EL (cell line): ENCODE results near the gene IL12RB1.

Experiments used
- DNase-seq: peaks from one replicate; pipeline ENCODE4 v3.0.0-alpha.2; 2016

IL12RB1 gene

DNA sequence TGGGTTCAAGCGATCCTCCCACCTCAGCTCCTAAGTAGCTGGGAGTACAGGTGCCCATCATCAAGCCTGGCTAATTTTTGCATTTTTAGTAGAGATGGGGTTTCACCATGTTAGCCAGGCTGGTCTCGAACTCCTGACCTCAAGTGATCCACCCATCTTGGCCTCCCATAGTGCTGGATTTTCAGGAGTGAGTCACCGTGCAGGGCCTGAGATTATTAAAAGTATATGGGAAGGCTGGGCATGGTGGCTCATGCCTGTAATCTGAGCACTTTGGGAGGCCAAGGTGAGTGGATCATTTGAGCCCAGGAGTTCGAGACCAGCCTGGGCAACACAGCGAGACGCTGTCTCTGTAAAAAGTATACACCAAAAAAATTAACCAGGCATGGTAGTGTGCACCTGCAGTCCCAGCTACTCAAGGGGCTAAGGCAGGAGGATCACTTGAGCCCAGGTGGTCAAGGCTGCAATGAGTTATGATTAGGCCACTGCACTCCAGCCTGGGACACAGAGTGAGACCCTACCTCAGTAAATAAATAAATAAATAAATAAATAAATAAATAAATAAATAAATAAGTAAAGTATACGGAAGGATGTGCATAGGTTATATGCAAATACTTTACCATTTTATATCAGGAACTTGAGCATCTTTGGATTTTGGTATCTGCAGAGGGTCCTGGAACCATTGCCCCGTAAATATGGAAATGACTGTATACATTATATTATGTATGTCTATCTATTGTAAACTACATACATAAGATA, 854 bp downstream of the IL12RB1 start:
- no peak for DNase-seq

DNA sequence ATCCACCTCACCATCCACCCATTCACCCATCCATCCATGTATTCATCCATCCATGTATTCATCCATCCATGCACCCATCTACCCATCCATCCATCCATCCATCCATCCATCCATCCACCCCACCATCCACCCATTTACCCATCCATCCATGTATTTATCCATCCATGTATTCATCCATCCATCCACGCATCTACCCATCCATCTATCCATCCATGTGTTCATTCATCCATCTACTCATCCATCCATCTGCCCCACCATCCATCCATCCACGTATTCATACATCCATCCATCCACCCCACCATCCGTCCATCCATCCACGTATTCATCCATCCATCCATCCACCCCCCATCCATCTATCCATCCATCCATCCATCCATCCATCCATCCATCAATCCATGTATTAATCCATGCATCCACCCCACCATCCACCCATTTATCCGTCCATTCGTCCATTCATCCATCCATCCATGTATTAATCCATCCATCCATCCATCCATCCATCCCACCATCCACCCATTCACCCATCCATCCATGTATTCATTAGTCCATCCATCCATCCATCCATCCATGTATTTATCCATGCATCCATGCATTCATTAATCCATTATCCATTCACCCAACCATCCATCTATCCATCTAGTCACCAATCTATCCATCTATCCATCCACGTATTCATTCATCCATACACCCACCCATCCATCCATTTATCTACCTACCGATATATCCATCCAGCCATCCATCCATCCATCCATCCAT, 2.6 kb downstream of the IL12RB1 start:
- DNase-seq: no peak

DNA sequence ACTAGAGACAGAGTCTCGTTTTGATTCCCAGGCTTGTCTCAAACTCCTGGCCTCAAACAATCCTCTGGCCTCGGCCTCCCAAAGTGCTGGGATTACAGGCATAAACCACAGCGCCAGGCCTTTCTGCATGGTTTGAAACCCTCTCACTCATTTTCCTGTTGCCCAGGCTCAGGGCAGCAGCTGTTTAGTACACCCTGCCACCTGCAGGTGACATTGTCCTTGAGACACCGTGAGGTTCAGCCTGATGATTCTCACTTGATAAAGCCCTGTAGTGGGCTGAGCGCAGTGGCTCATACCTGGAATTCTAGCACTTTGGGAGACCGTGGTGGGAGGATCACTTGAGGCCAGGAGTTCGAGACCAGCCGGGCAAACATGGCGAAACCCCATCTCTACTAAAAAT, 12.5 kb downstream of the IL12RB1 start:
- no peak for DNase-seq

DNA sequence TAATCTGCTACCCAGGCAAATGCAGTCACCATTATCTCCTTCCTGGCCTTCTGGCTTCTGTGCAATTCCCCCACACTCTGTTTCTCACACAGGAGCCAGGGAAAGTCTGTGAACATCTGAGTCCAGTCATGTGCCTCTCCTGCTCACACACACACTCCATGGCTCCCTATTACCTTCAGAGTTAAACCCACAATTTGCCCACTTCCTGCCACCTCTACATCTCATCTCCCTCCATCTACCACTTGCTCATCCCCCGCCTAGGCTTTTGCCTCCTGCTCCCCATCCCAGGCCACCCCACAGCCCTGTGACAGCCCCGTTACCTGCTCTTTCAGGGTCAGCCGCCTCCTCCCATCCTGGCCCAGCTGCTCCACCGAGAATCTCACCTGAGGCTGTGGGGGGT, 13.5 kb downstream of the IL12RB1 start:
- no peak for DNase-seq

DNA sequence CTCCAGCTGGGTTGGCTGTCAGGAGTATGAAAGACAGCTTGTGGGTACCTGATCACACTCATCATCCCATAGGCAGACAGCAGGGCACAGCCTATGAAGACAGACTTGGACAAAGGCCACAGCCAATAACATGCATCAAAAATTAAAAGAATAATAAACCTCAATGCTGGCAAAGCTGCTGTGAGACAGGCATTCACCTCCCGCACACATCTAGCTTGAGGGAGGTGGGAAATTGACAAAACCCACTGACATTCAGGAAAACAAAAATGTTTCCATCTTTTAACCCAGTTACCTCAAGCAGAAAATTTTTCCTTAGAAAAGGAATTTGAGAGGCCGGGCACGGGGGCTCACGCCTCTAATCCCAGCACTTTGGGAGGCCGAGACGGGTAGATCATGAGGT, 14.4 kb downstream of the IL12RB1 start:
- DNase-seq: no peak

DNA sequence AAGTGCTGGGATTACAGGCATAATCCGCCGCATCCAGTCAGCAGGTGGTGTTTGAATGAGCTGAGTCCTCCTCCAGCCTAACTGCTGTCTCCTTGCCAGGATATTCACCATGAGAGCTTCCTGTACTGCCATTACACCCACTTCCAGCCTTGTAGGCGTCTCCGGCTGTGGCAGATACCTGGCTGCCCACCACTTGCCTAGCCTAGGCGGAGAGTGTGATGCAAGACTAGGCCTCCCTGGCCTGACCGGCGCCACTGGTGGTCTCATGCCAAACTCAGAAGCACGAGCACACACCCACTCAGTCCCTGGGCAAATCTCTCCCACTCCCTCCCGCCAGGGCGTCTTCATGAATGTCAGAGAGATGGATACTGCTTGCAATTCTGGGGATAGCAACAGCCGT, 16.6 kb downstream of the IL12RB1 start:
- DNase-seq: no peak

DNA sequence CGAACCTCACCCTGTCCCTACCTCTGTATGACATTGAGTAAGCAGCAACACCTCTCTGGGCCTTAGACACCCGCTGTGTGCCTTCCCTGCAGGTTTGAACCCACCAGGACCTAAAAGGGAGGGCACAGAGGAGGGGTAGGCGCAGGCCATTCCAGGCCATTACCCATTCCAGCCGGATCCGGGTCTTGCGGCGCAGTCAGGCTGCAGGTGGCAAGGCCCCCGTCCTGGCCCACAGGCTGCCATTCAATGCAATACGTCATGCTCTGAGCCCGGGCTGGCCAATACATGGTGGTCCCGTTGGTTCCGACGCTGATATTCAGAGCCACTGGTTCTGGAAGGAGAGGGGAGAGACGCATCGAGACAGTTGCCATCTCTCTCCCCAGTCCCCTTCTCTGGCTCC, 17.4 kb downstream of the IL12RB1 start:
- DNase-seq: no peak

DNA sequence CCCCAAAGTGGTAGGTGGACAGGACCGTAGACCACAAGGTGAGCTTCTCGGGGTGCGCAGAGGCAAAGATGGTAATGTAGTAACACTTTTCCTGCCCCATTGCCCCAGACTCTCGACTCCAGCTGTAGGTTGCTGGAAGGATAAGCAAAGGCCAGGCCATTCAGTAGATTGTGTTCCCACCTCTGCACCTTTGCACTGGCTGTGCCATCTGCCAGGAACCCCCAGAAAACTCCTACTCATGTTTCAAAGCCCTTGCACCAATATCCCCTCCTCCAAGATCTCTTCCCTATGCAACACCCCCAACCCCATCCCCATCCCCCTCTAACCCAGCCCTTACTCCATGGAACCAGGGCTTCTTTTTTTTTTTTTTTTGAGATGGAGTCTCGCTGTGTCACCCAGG, 18.3 kb downstream of the IL12RB1 start:
- no peak for DNase-seq

DNA sequence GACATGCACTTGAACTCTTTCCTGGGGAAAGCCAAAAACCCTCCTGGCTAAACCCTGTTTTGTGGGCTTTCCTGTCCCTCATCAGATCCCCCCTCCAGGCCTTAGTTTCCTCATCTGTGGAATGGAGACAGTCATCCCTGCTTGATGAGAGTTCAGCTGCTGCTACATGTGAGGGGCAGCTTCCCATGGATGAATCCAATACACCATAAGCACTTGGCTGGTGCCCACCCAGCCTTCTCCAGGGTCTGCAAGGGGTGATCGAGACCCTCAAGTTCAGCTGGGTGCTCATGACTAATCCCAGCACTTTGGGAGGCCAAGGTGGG, 21.6 kb downstream of the IL12RB1 start:
- DNase-seq: no peak

DNA sequence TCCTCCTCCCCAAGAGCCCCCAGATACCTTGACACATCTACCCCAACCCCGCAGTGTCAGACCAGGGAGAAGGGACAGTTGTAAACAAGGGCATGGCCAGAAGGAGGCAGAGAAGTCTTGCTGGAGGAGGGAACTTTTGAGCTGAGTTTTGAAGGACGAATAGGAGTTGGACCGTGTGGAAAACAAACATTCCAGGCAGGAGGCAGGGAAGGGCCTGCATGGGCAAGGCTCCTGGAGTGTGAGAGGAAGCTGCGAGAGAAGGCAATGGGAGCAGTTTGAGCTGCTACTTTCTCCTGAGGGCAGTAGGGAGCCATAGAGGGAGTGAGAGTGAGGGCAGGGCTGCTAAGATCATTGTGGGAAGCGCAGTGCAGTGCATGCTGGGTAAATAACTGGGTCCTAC, 23.3 kb downstream of the IL12RB1 start:
- peak; percentile 23 for DNase-seq

DNA sequence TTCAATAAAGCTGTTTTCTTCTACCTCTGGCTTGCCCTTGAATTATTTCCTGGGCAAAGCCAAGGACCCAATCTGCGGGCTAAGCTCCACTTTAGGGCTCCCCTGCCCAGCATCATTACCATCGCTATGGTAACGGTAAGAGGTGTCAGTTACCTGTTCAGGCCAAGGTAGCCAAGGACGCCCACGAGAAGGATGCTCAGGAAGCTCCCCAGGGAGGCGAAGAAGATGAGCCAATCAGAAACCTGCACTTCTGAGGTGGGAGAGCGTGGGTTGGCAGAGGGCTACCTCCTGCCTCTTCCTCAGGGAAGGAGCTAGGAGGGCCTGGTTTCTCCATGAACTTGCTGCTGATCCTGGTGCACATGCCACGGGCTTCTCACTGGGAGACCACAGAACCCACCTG, 24.7 kb downstream of the IL12RB1 start:
- DNase-seq: no peak

DNA sequence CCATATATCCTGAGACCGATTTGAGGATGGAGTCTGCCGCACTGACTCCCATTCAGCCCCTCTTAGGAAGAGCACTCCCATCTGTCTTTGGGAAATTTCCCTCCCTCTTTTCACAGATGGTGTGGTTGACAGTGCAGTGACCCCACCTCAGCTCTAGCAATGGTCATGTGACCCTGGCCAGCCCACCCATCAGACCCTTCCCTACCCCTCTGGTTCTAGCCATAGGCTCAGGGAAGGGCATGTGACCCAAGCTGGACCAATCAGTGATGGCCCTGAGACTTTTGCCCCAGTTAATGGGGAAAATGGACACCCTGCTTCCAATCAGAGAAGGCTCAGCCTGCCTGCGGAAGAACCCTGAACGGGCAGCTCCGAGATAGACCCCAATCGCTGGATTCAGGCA, 26.3 kb downstream of the IL12RB1 start:
- no peak for DNase-seq

DNA sequence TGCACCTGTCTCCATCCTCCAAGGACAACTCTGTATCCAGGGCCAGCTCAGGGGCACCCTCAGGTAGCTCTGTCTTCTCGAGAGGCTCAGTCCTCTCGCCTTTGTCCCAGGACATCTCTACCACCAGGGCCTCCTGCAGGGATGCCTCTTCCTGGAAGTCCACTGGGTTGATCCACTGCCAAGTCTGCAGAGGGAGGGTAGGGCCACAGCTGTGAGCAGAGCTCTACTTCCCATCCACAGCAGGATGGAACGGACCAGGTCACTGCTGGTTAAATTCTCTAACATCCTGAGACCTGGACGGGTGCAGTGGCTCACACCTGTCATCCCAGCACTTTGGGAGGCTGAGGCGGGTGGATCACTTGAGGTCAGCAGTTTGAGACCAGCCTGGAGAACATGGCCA, 26.8 kb downstream of the IL12RB1 start:
- no peak for DNase-seq

DNA sequence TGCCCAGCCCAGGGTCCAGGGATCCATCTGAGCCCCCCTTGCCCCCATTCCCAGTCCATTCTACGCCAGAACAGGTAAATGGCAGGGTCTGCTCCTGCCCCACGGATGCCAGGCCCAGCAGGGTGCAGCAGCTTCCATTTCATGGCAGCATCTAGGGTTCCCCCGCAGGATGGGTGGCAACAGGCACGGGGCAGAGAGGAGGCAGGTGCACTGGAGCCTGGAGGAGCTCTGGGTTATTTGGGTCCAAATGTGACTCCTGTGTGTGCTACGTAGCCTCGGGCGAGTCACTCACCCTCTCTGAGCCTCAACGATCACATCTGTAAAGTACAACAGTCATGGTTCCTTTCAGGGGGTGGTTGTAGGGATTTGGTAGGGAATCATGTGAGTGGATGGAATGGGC, 27.4 kb downstream of the IL12RB1 start:
- no peak for DNase-seq

DNA sequence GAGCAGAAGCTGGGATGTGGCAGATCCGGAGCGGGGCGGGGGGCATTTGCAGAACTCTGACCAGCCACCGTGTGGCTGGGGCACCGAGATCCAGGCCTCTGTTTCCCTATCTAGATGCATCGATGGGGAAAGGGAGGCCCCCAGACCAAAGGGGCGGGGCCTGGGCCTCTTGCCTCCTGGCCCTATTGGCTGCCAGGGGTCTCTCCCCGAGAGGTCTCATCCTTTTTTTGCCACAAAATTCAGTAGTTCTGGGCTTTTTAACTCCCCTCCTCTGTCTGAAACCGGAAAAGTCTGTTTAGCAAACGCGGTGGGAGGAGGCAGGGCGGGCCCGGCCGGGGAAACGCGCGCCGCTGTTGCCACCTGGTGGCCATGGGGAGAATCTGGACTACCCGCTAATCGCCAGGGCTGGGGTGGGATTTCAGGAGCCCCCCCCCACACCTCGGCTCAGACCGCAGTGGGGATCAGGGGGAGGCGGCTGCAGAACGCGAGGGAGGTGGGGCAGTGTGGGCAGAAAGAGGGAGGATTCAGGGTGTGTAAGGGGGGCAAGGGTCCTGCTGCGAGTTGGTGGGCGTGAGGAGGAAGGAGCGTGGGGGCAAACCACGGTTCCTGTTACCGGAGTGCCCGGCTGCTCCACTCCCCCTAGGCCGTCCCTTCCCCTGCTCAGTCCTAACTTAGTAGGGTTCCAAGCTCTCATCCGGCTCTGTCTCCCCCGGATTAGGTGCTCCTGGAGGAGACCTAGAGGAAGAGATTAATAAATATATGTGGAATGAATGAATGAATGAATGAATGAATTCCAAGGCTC, 28.3 kb downstream of the IL12RB1 start:
- DNase-seq: peak; percentile 73

DNA sequence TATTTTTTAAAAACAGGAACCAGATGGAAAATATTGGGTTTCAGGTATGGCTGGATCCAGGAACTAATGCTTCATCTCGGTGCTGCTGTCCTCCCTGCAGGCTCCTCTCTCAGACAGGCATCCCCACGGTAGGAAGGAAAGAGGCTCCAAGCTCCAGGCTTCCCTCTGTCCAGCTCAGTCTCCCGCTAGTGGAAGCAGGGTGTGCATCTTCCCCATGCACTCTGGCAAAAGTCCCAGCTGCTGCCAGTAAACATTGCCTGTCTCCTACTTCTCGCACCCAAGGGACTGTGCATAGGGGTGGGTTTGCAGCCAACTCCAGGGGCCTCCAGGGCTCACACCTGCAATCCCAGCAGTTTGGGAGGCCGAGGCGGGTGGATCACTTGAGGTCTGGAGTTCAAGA, 29.2 kb downstream of the IL12RB1 start:
- no peak for DNase-seq

DNA sequence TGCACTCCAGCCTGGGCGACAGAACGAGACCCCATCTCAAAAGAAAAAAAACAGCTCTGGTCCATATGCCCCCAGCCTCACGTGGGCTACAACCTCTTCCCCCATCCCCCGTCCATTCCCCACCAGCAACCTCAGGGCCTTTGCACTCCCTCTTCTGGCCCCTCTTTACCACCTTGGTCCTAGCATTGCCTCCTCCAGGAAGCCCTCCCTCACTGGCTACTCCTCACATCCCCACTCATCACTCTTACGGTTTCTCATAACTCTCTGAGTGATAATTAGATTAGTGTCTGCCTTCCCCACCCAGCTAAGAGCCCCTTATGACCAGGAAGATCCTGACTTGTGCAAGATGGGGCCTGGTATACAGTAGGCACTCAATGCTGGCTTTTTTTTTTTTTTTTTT, 30.8 kb downstream of the IL12RB1 start:
- no peak for DNase-seq

DNA sequence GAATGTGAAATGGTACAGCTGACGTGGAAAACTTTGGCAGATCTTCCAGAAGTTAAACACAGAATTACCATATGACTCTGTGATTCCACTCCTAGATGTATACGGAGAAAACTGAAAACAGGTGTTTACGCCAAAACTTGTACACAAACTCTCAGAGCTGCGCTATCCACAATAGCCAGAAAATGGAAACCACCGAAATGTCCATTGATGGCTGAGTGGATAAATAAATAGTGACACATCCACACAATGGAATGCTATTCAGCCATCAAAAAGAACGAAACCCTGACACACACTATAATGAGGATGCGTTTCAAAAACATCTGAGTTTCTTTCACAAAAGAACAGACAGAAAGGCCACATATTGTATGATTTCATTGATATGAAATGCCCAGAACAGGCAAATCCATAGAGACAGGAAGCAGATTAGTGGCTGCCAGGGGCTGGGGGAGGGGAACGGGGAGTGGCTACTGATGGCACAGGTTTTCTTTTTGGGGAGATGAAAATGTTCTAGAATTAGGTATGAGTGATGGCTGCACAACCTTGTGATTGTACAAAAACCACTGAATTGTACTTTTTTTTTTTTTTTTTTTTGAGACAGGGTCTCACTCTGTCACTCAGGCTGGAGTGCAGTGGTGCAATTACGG, 33.0 kb downstream of the IL12RB1 start:
- DNase-seq: peak; percentile 54

DNA sequence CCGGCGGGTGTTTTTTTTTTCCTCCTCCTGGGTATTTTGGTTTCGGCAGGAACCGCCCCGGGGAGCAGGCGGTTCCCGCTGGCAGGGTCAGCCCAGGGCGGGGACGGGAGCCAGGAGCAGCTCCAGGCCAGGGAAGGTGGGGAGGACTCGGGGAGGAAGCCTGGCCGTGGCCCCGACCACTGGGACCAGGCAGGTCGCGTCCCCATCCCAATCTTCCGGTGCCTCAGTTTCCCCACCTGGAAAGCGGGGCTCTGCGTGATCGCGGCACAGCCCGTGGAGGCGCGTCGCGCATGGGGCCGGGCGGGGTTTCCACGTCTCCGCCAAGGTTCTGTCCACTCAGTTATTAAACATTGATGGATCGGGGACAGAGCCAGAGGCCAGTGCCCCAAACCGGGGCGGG, 34.8 kb downstream of the IL12RB1 start:
- DNase-seq: no peak

DNA sequence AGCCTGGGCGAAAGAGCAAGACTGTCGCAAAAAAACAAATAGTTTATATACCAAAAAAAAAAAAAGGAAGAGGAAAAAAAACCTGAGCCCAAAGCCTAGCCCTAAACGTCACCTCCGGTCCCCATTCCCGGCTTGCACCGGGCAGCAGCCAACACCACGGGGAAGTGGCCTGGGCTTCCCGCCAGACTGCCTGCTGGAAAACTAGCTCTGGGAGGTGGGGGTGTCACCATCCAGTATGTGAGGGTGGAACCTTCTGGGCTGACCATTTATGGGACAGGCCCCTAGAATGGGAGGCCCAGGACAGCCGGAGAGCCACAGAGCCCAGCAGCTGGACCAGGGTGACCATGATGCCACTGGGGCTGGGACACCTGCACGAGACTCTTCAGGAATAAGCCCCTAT, 37.3 kb downstream of the IL12RB1 start:
- DNase-seq: peak; percentile 14

DNA sequence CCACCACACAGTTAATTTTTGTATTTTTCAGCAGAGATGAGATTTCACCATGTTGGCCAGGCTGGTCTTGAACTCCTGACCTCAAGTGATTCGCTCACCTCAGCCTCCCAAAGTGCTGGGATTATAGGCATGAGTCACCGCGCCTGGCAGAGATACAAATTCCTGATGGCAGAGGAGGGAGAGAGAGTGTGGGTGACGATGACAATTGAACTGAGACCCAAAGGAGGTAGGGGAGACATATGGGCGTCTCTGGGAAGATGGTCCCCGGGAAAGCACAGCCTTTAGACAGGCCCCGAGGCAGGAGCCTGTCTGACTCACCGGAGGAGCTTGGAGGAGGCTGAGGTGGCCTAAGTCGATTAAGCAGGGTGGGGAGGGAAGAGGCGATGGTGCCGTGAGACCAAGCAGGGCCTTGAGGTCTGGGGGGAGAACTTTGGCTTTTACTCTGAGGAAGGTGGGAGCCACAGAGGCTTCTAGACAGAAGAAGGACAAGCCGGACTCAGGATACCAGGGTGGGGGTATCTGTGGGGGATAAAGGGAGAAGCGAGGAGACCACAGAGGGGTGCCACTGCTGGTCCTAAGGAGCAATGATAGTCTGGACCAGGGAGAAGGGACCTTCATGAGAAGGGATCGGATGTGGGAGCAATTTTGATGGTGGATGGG, 40.5 kb downstream of the IL12RB1 start:
- DNase-seq: peak; percentile 97

DNA sequence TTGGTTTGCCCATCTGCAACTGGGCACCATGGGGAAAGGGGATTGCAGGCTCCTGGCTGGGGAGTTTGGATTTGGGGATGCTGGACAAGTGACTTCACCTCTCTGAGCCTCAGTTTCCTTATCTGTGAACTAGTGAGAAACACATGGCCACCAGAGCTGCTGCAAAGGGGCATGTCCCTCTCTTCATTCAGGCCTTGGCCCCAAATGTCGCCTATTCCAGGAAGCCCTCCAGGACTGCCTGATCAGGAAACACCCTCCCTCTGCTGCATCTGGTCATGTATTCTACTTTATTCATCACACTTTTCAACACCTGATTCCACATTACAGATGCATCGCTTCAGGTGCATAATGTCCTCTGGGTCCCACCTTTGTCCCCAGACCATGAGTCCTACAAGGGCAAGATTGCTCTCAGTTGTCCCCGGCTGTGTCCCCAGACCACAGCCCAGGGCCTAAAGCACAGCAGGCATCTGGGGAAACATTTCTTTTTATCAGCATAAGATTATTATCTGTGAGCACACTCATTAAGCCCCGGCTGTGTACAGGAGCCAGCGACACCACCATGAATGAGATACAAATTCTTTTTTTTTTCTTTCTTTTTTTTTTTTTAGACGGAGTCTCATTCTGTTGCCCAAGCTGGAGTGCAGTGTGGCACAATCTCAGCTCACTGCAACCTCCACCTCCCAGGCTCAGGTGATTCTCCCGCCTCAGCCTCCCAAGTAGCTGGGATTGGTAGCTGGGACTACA, 41.3 kb downstream of the IL12RB1 start:
- no peak for DNase-seq
